DMS 273 (cell line): ENCODE results near the gene POLD1.

ENCODE experiments used
- DNase-seq: peaks from one replicate; lab custom pipeline; 2025; ENCODE audit not compliant: unreplicated experiment; lab: John Stamatoyannopoulos, UW

POLD1 gene

DNA sequence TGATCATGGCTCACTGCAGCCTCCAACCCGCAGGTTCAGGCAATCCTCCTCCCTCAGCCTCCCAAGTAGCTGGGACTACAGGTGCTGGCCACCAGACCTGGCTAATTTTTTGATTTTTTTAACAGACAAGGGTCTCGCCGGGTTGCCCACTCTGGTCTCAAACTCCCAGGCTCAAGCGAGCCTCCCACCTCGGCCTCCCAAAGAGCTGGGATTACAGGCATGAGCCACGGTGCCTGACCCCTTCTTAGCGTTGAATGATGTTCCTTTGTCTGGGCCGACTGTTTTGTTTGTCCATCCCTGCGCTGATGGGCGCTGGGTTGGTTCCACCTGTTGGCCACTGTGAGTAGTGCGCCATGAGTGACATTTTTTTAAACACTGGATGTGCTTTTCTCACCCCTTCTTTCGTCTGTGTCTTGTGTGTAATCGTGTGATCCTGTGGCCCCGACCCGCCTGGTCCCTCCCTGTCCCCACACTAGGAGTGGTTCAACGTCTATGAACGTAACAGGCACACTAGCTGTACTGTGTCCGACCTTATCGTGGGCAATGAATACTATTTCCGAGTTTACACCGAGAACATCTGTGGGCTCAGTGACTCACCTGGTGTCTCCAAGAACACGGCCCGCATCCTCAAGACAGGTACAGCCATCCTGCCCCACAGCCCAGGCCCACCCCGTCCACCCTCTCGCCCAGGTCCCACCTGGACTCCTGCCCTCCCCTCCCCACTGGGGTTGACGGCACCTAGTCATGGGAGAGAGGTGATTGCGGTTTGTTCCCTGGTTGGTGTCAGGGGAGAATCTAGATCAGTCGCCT lies 77.1 kb downstream of the POLD1 start:
- peak; percentile 79 for DNase-seq

DNA sequence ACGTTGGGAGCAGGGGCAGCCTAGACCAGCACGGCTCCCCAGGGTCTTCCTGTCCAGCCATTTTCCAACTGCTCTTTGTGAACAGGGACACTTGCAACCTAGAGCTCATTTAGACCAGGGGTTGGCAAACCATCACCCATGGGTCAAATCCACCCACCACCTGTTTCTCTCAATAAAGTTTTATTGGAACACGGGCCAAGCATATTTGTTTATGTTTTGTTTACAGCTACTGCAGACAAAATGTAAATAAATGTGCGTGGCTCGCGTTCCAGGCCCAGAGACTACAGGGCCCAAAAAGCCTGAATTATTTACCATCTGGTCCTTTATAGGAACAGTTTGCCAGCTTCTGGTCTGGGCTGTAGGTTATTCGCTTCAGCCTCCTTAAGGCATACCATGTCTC lies 78.8 kb downstream of the POLD1 start:
- no peak for DNase-seq

GRCh38 chr19:50464348-50464747 lies 80.2 kb downstream of the POLD1 start:
- no peak for DNase-seq

DNA sequence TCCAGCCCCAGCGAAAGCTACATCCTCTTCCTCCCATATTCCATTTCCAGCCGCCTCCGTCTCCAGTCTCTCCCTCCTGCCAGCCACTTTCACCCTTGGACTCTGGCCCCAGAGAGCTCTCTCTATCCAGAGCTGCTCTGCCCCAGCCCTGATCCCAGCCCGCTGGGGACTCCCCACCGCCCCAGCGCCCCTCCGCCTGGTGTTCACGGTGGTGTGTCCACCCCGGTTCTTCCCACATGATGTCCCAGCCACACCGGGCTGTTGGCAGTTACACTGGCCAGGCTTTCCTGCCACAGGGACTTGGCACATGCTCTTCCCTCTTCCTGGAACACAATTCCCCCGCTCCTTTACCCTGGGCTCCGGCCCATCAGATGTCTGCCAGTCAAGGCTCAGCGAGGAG lies 80.9 kb downstream of the POLD1 start:
- no peak for DNase-seq

DNA sequence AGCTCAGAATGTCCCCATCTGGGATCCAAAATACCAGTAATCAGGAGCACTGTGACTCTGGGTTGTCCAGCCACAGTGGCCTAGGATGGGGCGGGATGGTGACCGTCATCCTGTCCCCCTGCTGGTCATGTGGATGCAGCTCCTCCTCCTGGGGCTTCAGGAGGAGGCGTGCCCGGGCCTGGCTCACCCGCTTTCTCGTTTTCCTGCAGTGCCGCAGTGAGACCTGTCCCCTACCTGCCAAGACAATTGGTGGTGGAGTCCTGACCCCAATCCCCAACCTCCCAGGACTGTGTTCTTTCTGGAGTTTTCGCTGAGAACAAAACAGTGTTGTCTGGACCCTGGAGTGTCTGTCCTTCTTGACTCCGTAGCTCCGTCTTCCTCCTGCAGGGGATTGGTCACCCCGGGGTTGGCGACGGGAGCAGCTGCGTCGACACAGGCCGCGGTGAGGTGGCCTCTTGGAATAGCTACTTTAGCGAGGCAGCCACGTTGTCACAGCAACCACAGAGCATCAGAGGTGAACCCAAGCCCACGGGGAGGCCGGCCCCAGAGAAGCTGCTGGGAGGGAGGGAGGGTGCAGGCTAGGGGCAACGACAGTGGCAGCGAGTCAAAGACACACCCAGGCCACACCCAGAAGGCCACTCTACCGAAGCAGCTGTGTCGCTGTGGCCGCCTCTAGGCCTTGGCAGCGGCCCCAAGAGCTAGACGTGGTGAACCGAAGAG lies 82.0 kb downstream of the POLD1 start:
- no peak for DNase-seq

DNA sequence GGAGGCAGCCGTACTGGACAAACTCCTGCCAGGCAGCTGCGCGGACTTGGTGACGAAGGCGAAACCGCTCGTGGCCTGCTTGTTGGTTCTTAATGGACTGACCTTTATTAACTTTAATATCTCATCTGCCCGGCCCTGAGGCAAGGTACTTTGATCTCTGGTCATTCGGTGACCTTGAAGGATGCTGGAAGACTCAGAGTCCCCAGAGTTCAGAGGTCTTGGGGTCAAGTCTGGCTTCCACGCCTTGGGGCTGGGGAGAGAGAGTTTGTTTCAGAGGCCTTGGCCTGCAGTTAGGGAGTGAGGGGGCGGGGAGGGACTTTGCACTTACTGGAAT lies 82.5 kb downstream of the POLD1 start:
- DNase-seq: no peak

- DNase-seq: no peak
Observed at GRCh38 chr19:50467566-50467965, 83.4 kb downstream of the POLD1 start.
